Colonic mucosa (tissue), 4 donors: ENCODE measurements around the gene ST7. TPM values are rescaled to one million over a fixed set of nuclear protein-coding genes. Genes with fewer than 3 reads are reported as not detected.

Experiments used
- DNase-seq: peaks from one replicate; pipeline ENCODE4 v3.0.0-alpha.2; 2020
- H3K27ac ChIP-seq: fragments of 200-600 bp; one replicate; pipeline ENCODE4 v1.8.0; 2021
- H3K27me3 ChIP-seq: fragments of 200-600 bp; one replicate; pipeline ENCODE4 v1.8.0; 2021
- H3K36me3 ChIP-seq: fragments of 200-600 bp; one replicate; pipeline ENCODE4 v1.8.0; 2021
- H3K4me1 ChIP-seq: fragments of 200-600 bp; one replicate; pipeline ENCODE4 v1.8.0; 2021; ENCODE audit warnings: mild to moderate bottlenecking
- H3K4me3 ChIP-seq: fragments of 200-600 bp; one replicate; pipeline ENCODE4 v1.8.0; 2021
- H3K9ac ChIP-seq, 2 donors: one replicate each; pipeline ENCODE4 v1.7.0; 2013; ENCODE audit warnings: control low read depth in 2 of 2, low read depth in 2 of 2, low read length in 2 of 2
- H3K9me3 ChIP-seq: fragments of 200-600 bp; one replicate; pipeline ENCODE4 v1.8.0; 2021
- CTCF ChIP-seq: fragments of 200-600 bp; IDR thresholded peaks from one replicate; pipeline ENCODE4 v1.8.0; 2022; ENCODE audit warnings: antibody characterized with exemption, mild to moderate bottlenecking
- intact Hi-C: fragments of 100-400 bp; cut with DNase I; formaldehyde crosslinking; loops from one replicate; pipeline ENCODE4 v1.14.1; 2022
- total RNA-seq, 2 donors: library from RNA; stranded (reverse); fragmentation: NEBNext Ultra II Directional in 1 of 2; extraction: Animal tissue kit (Norgen Biotek cat#: 25700) in 1 of 2; gene quantifications; one replicate each; pipeline ENCODE4 v1.2.1, GENCODE V29; 2021
- donor health status: healthy.
- donor health status: DM: no; HTN: no; CAD: no.
- donor health status: DM: no; HTN: no; CAD: no.

Gene ST7
- total RNA-seq, 2 donors from 2014 or later = 10.6 to 12.2 TPM

GRCh38 chr7:117250245-117250644, 296.9 kb downstream of the ST7 start:
- Histone ChIP-seq H3K27ac (no peak overlapping the region), H3K9ac (no peak overlapping the region), H3K4me1 (no peaks in the 10 kb centered on the region), H3K27me3 (no peaks in the 10 kb centered on the region), H3K9me3 (no peaks in the 10 kb centered on the region), H3K4me3 (no peak overlapping the region), H3K36me3 (no peaks in the 10 kb centered on the region)
- DNase-seq = no peak
- TF ChIP-seq CTCF = no peak
- intact Hi-C loops = no loop called here

- Histone ChIP-seq H3K4me3 (no peak overlapping the region), H3K9ac (no peak overlapping the region), H3K27ac (no peak overlapping the region), H3K4me1 (no peaks in the 10 kb centered on the region), H3K36me3 (no peaks in the 10 kb centered on the region), H3K27me3 (no peaks in the 10 kb centered on the region), H3K9me3 (no peaks in the 10 kb centered on the region)
- TF ChIP-seq CTCF = no peak
- DNase-seq = no peak
- intact Hi-C loops = no loop called here
Observed at GRCh38 chr7:117250801-117251200, 297.5 kb downstream of the ST7 start.

- DNase-seq = no peak
- Histone ChIP-seq H3K27ac (no peak overlapping the region), H3K27me3 (no peaks in the 10 kb centered on the region), H3K36me3 (no peaks in the 10 kb centered on the region), H3K4me1 (no peaks in the 10 kb centered on the region), H3K9me3 (no peaks in the 10 kb centered on the region), H3K4me3 (no peak overlapping the region), H3K9ac (no peak overlapping the region)
- intact Hi-C loops = no loop called here
- no peak for TF ChIP-seq CTCF
Observed at GRCh38 chr7:117251687-117252086, 298.4 kb downstream of the ST7 start.

- no peaks in the 10 kb centered on the region for H3K36me3 ChIP-seq
- no peak for TF ChIP-seq CTCF
- H3K27me3 ChIP-seq = no peaks in the 10 kb centered on the region
- no peak overlapping the region for H3K27ac ChIP-seq
- H3K4me1 ChIP-seq = no peaks in the 10 kb centered on the region
- no peak overlapping the region for H3K9ac ChIP-seq
- DNase-seq = no peak
- no peak overlapping the region for H3K4me3 ChIP-seq
- H3K9me3 ChIP-seq = no peaks in the 10 kb centered on the region
- intact Hi-C loops = no loop called here
Observed at GRCh38 chr7:117259615-117260014, 306.3 kb downstream of the ST7 start.

GRCh38 chr7:117262546-117262945, 309.2 kb downstream of the ST7 start:
- intact Hi-C loops = no loop called here

More at GRCh38 chr7:117262546-117262945, 309.2 kb downstream of the ST7 start:
- no peaks in the 10 kb centered on the region for H3K27me3 ChIP-seq
- no peak for DNase-seq
- TF ChIP-seq CTCF = no peak
- no peaks in the 10 kb centered on the region for H3K36me3 ChIP-seq
- H3K9ac ChIP-seq = no peak overlapping the region
- H3K9me3 ChIP-seq = no peaks in the 10 kb centered on the region
- H3K4me1 ChIP-seq = no peaks in the 10 kb centered on the region
- H3K27ac ChIP-seq = no peak overlapping the region
- H3K4me3 ChIP-seq = no peak overlapping the region
